Left lung (tissue), 10 donors: Measurements from ENCODE around the gene SERPINB4. TPM values are rescaled to one million over a fixed set of nuclear protein-coding genes. Genes with fewer than 3 reads are reported as not detected.
A peak's percentile ranks its signal among the peaks of the same experiment; 100 is the strongest.

ENCODE experiments used
- ATAC-seq: fragments of 200-7000 bp; cut with Tn5 transposase; one replicate; pipeline ENCODE4 v1.9.1; 2020; ENCODE audit warnings: moderate library complexity
- DNase-seq, 4 donors: peaks; one replicate each; pipeline ENCODE4 v3.0.0-alpha.2; 2013 to 2020
- H3K27ac ChIP-seq, 2 donors: fragments of 200-600 bp; sonication (generic) in 1 of 2; one replicate each; pipeline versions ENCODE4 v1.5.0 to v1.8.0; 2020 to 2021
- H3K27me3 ChIP-seq, 2 donors: fragments of 200-600 bp; sonication (generic) in 1 of 2; one replicate each; pipeline versions ENCODE4 v1.5.0 to v1.8.0; 2020 to 2021
- H3K36me3 ChIP-seq, 2 donors: fragments of 200-600 bp; sonication (generic) in 1 of 2; one replicate each; pipeline versions ENCODE4 v1.5.0 to v1.8.0; 2020 to 2021
- H3K4me1 ChIP-seq, 2 donors: fragments of 200-600 bp; one replicate each; pipeline ENCODE4 v1.8.0; 2021
- H3K4me3 ChIP-seq, 2 donors: fragments of 200-600 bp; sonication (generic) in 1 of 2; one replicate each; pipeline versions ENCODE4 v1.5.0 to v1.8.0; 2020 to 2021; ENCODE audit warnings: mild to moderate bottlenecking in 1 of 2
- H3K9me3 ChIP-seq, 2 donors: fragments of 200-600 bp; sonication (generic) in 1 of 2; one replicate each; pipeline versions ENCODE4 v1.5.0 to v1.8.0; 2020 to 2021
- intact Hi-C, 2 donors: fragments of 100-400 bp; cut with DNase I; formaldehyde crosslinking; loops; one replicate each; pipeline versions ENCODE4 v1.11.2 to v1.14.2; 2022
- polyA plus RNA-seq, 6 donors: library from polyadenylated mRNA; unstranded; fragments of 120-200 nt; gene quantifications; one replicate each; pipeline ENCODE4 v1.2.1, GENCODE V29; 2013; ENCODE audit not compliant: insufficient read length in 6 of 6
- total RNA-seq, 2 donors: library from RNA; stranded (reverse); fragmentation: NEBNext Ultra II Directional; extraction: Animal tissue kit (Norgen Biotek cat#: 25700); gene quantifications; one replicate each; pipeline ENCODE4 v1.2.1, GENCODE V29; 2021
- TF ChIP-seq, protein P1 (sequence below), 2 donors: fragments of 200-600 bp; sonication (generic) in 1 of 2; IDR thresholded peaks; one replicate each; pipeline versions ENCODE4 v1.5.0 to v1.8.0; 2021; ENCODE audit warnings: antibody characterized with exemption in 2 of 2
- donor health status: DM: no; HTN: yes; CAD: no.
- donor health status: DM: no; HTN: no; CAD: no.

SERPINB4 gene
- total and polyA plus RNA-seq, 8 donors: 0.42 TPM; not detected in 7

- DNase-seq (no peak), ATAC-seq (no peak)
- Histone ChIP-seq H3K4me3 (no peak overlapping the region), H3K36me3 (no peaks in the 10 kb centered on the region), H3K27me3 (no peaks in the 10 kb centered on the region), H3K27ac (no peak overlapping the region), H3K9me3 (no peaks in the 10 kb centered on the region), H3K4me1 (no peaks in the 10 kb centered on the region)
- TF ChIP-seq, protein P1, sequence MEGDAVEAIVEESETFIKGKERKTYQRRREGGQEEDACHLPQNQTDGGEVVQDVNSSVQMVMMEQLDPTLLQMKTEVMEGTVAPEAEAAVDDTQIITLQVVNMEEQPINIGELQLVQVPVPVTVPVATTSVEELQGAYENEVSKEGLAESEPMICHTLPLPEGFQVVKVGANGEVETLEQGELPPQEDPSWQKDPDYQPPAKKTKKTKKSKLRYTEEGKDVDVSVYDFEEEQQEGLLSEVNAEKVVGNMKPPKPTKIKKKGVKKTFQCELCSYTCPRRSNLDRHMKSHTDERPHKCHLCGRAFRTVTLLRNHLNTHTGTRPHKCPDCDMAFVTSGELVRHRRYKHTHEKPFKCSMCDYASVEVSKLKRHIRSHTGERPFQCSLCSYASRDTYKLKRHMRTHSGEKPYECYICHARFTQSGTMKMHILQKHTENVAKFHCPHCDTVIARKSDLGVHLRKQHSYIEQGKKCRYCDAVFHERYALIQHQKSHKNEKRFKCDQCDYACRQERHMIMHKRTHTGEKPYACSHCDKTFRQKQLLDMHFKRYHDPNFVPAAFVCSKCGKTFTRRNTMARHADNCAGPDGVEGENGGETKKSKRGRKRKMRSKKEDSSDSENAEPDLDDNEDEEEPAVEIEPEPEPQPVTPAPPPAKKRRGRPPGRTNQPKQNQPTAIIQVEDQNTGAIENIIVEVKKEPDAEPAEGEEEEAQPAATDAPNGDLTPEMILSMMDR (IDR thresholded peaks at IDR 0.05): no peak
- intact Hi-C loops: no loop called here
Measured at GRCh38 chr18:63681449-63682340, 37.6 kb upstream of the SERPINB4 start.

- Histone ChIP-seq H3K27me3 (no peaks in the 10 kb centered on the region), H3K27ac (no peak overlapping the region), H3K4me1 (no peaks in the 10 kb centered on the region), H3K36me3 (no peaks in the 10 kb centered on the region), H3K4me3 (no peak overlapping the region), H3K9me3 (no peaks in the 10 kb centered on the region)
- ATAC-seq (no peak), DNase-seq (no peak)
- intact Hi-C loops: no loop called here
- TF ChIP-seq, protein P1 (IDR thresholded peaks at IDR 0.05): no peak
Measured at GRCh38 chr18:63679820-63680606, 36.0 kb upstream of the SERPINB4 start.

DNA sequence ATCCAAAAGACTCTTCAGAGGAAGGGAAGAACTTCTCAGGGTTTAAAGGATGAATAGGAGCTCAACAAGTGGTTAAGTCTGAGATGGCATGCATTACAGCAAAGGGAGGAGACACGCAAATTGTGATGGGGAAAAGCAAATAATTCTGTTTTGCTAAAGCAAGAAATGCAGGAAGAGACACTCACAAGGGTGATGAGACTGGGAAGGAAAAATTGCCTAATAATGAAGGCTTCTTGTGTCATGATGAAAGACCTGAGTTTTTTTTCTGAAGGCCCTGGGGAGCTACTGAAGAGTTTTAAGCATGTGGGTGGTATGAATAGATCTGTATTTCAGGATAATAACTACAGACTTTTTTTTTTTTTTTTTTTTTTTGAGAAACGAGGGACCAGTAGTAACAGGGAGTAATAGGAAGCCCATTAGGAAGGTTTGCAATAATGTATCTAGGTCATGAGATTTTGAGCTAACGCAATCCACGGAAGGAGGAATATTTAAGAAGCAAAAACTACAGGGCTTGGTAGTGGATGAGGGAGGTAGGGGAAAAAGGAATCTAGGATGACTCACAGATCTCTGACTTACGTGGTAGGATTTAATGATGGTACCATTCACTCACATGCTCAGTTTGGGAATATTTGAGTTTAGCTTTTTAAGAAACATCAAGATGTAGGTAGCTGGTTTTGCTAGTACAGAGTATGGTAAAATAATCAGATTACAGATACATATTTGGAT, 33.6 kb upstream of the SERPINB4 start:
- ATAC-seq (no peak), DNase-seq (no peak)
- Histone ChIP-seq H3K27me3 (no peaks in the 10 kb centered on the region), H3K27ac (peak overlapping the region in 1 of 2 donors; percentile 53), H3K36me3 (no peaks in the 10 kb centered on the region), H3K4me1 (no peaks in the 10 kb centered on the region), H3K9me3 (no peaks in the 10 kb centered on the region), H3K4me3 (no peak overlapping the region)
- intact Hi-C loops: no loop called here
- TF ChIP-seq, protein P1 (IDR thresholded peaks at IDR 0.05): no peak

GRCh38 chr18:63676526-63677323, 32.7 kb upstream of the SERPINB4 start:
- Histone ChIP-seq H3K4me3 (no peak overlapping the region), H3K9me3 (no peaks in the 10 kb centered on the region), H3K4me1 (no peaks in the 10 kb centered on the region), H3K27ac (no peak overlapping the region), H3K36me3 (no peaks in the 10 kb centered on the region), H3K27me3 (no peaks in the 10 kb centered on the region)
- TF ChIP-seq, protein P1 (IDR thresholded peaks at IDR 0.05): peak in 1 of 2 donors; percentile 10
- peak; percentile 50 for ATAC-seq
- DNase-seq: peak in 1 of 4 donors; percentile 31
- intact Hi-C loops: no loop called here
